Measurements from ENCODE around the gene PLEKHH1. TPM values are rescaled to one million over a fixed set of nuclear protein-coding genes. Genes with fewer than 3 reads are reported as not detected.

Gene PLEKHH1
- total and polyA plus RNA-seq, 2 experiments from 2014 or later = 14.7 to 33.9 TPM

DNA sequence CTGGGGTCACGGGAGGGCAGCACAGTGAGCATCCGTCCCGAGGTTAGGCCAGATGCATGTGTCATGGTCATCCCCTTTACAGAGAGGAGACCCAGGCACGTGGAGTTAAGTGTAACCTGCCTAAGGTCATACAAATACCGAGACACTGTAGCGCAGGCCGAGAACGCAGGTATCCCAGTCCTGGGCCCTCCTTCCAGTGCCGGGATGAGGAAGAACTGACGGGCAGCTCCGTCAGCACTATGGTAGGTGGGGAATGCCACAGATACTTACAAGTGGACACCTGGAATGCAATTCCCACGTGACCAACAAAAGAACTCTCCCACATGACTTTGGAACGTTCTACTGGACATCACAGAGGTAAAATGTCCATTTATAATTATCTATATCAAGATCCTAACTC, 35.9 kb upstream of the PLEKHH1 start (continued):
- TF ChIP-seq, protein P1, sequence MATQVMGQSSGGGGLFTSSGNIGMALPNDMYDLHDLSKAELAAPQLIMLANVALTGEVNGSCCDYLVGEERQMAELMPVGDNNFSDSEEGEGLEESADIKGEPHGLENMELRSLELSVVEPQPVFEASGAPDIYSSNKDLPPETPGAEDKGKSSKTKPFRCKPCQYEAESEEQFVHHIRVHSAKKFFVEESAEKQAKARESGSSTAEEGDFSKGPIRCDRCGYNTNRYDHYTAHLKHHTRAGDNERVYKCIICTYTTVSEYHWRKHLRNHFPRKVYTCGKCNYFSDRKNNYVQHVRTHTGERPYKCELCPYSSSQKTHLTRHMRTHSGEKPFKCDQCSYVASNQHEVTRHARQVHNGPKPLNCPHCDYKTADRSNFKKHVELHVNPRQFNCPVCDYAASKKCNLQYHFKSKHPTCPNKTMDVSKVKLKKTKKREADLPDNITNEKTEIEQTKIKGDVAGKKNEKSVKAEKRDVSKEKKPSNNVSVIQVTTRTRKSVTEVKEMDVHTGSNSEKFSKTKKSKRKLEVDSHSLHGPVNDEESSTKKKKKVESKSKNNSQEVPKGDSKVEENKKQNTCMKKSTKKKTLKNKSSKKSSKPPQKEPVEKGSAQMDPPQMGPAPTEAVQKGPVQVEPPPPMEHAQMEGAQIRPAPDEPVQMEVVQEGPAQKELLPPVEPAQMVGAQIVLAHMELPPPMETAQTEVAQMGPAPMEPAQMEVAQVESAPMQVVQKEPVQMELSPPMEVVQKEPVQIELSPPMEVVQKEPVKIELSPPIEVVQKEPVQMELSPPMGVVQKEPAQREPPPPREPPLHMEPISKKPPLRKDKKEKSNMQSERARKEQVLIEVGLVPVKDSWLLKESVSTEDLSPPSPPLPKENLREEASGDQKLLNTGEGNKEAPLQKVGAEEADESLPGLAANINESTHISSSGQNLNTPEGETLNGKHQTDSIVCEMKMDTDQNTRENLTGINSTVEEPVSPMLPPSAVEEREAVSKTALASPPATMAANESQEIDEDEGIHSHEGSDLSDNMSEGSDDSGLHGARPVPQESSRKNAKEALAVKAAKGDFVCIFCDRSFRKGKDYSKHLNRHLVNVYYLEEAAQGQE (IDR thresholded peaks at IDR 0.05; ENCODE audit: unreplicated experiment) = no peak
- TF ChIP-seq POLR2AphosphoS5 (IDR thresholded peaks at IDR 0.05; ENCODE audit: low read depth) (no peak), ZNF331 (CRISPR knock-in tag; IDR thresholded peaks at IDR 0.05; ENCODE audit: low read depth) (no peak), NANOG (IDR thresholded peaks at IDR 0.05; ENCODE audit: borderline replicate concordance) (no peak)

DNA sequence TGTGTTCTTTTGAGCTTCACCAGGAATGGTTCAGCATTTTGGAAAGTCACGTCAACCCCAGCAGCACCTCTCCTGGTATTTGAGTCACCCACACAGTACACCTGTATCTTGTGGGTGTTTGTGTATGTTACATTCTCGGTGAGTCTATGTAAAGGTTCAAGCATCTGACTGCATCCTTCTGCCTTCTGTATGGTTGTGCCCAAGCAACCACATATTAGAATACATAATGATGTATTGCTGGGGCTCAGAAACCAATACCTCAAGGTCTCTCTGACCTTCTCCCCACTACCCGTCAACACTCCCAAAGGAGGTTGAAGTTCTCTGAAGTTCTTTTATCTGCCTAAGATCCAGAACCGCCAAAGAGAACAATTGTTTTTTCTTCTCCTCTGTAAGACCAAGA, 35.4 kb upstream of the PLEKHH1 start:
- ATAC-seq = no peak
- Histone ChIP-seq H3K4me3 (no peak overlapping the region), H4K20me1 (replicated peaks; ENCODE audit: insufficient read depth) (no peaks in the 10 kb centered on the region), H3K27me3 (ENCODE audit: insufficient read depth) (no peaks in the 10 kb centered on the region), H3K4me2 (no peak overlapping the region), H2AFZ (no peak overlapping the region), H3K79me2 (replicated peaks; ENCODE audit: insufficient read depth) (no peaks in the 10 kb centered on the region), H3K4me1 (ENCODE audit: insufficient read depth) (no peaks in the 10 kb centered on the region), H3K27ac (ENCODE audit: low read depth) (no peak overlapping the region), H3K9me2 (ENCODE audit: insufficient read depth) (no peaks in the 10 kb centered on the region), H3F3A (replicated peaks; ENCODE audit: low read depth) (no peaks in the 10 kb centered on the region), H3K36me3 (ENCODE audit: insufficient read depth) (no peaks in the 10 kb centered on the region; the same call in 1 of the 2 replicates)
- Mint-ChIP-seq H3K9me3 (peaks cover 21% of the 10 kb centered on the region), H3K27ac (no peak overlapping the region), H3K27me3 (ENCODE audit: insufficient read depth, low read depth, poor library complexity) (peaks cover 2% of the 10 kb centered on the region), H3K4me3 (no peak overlapping the region), H3K4me1 (no peaks in the 10 kb centered on the region), H3K36me3 (ENCODE audit: low read depth) (peaks cover 14% of the 10 kb centered on the region)
- no peak for DNase-seq (ENCODE audit: low spot score)
- no peak for TF ChIP-seq STAT1 (IDR thresholded peaks at IDR 0.05; ENCODE audit: unreplicated experiment)

DNA sequence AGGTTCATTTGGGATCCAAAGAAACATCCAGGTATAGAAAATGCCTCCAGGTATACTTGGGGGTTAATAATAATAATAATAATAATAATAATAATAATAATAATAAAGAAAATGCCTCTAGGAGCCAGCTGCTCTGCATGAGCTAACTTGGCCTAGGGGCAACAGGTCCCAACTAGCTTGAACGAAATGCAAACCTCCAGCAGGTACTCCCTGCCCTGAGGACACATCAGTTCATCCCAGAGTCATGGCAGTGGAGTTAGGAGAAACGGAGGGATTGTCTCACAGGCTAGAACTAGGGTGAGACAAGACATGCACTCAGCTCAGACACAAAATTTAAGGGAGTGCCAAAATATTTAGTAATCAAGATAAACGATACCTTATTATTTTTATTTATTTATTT, 32.1 kb upstream of the PLEKHH1 start:
- peaks cover 2% of the 10 kb centered on the region for H3K27me3 Mint-ChIP-seq (ENCODE audit: insufficient read depth, low read depth, poor library complexity)

DNA sequence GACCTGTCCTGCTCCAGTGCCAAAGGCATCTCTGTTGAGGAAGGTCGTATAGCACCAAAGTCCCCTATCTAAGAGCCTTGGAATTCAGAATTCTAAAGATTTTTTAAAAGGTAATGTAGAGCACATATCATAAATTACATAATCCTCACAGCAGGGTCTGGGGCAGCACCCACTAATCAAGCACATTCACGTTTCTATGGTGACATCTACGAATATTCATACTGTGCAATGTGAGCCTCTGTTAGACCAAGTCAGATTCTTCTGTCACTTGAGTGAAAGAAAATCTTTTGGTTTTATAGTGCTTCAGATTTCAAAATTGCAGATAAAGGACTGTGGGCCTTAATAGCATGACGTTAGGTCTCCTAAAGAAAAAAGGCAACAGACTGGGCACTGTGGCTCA, 31.4 kb upstream of the PLEKHH1 start:
- no peaks in the 10 kb centered on the region for H3K4me1 ChIP-seq (ENCODE audit: insufficient read depth)
- H3K27ac Mint-ChIP-seq = no peak overlapping the region
- no peaks in the 10 kb centered on the region for H4K20me1 ChIP-seq (replicated peaks; ENCODE audit: insufficient read depth)
- ATAC-seq (no peak), DNase-seq (ENCODE audit: low spot score) (no peak)
- no peaks in the 10 kb centered on the region for H3F3A ChIP-seq (replicated peaks; ENCODE audit: low read depth)
- no peak overlapping the region for H3K27ac ChIP-seq (ENCODE audit: low read depth)
- H3K27me3 ChIP-seq (ENCODE audit: insufficient read depth) = no peaks in the 10 kb centered on the region
- no peaks in the 10 kb centered on the region for H3K36me3 Mint-ChIP-seq (ENCODE audit: low read depth)
- H3K4me3 Mint-ChIP-seq = no peak overlapping the region
- no peaks in the 10 kb centered on the region for H3K4me1 Mint-ChIP-seq
- no peak overlapping the region for H3K4me3 ChIP-seq
- H3K36me3 ChIP-seq (ENCODE audit: insufficient read depth) = no peaks in the 10 kb centered on the region
- H3K4me2 ChIP-seq = no peak overlapping the region
- no peak overlapping the region for H2AFZ ChIP-seq
- no peaks in the 10 kb centered on the region for H3K9me2 ChIP-seq (ENCODE audit: insufficient read depth)
- peaks cover 2% of the 10 kb centered on the region for H3K27me3 Mint-ChIP-seq (ENCODE audit: insufficient read depth, low read depth, poor library complexity)
- no peaks in the 10 kb centered on the region; the same call in 2 of the 3 replicates for H3K9me3 Mint-ChIP-seq
- no peaks in the 10 kb centered on the region for H3K79me2 ChIP-seq (replicated peaks; ENCODE audit: insufficient read depth)
- TF ChIP-seq POLR2AphosphoS5 (IDR thresholded peaks at IDR 0.05; ENCODE audit: low read depth) (no peak), ZNF114 (CRISPR knock-in tag; IDR thresholded peaks at IDR 0.05) (no peak), CREB1 (CRISPR knock-in tag; IDR thresholded peaks at IDR 0.05; ENCODE audit: low read depth) (no peak), EZH2phosphoT487 (IDR thresholded peaks at IDR 0.05; ENCODE audit: unreplicated experiment) (no peak), EZH2 (IDR thresholded peaks at IDR 0.05; ENCODE audit: low read depth, unreplicated experiment) (no peak)
- TF ChIP-seq, protein P1 (IDR thresholded peaks at IDR 0.05; ENCODE audit: unreplicated experiment) = no peak

More for the DNA sequence above, 32.1 kb upstream of the PLEKHH1 start:
- TF ChIP-seq STAT1 (IDR thresholded peaks at IDR 0.05; ENCODE audit: unreplicated experiment) = no peak
- H3K27ac Mint-ChIP-seq = no peak overlapping the region
- Histone ChIP-seq H4K20me1 (replicated peaks; ENCODE audit: insufficient read depth) (no peaks in the 10 kb centered on the region), H3K27me3 (ENCODE audit: insufficient read depth) (no peaks in the 10 kb centered on the region), H2AFZ (no peak overlapping the region), H3K36me3 (ENCODE audit: insufficient read depth) (no peaks in the 10 kb centered on the region), H3K79me2 (replicated peaks; ENCODE audit: insufficient read depth) (no peaks in the 10 kb centered on the region), H3K4me1 (ENCODE audit: insufficient read depth) (no peaks in the 10 kb centered on the region), H3F3A (replicated peaks; ENCODE audit: low read depth) (no peaks in the 10 kb centered on the region), H3K4me3 (no peak overlapping the region), H3K27ac (ENCODE audit: low read depth) (no peak overlapping the region), H3K9me2 (ENCODE audit: insufficient read depth) (no peaks in the 10 kb centered on the region), H3K4me2 (no peak overlapping the region)
- H3K4me1 Mint-ChIP-seq = no peaks in the 10 kb centered on the region
- H3K36me3 Mint-ChIP-seq (ENCODE audit: low read depth) = no peaks in the 10 kb centered on the region
- ATAC-seq (no peak), DNase-seq (ENCODE audit: low spot score) (no peak)
- H3K9me3 Mint-ChIP-seq = no peaks in the 10 kb centered on the region
- H3K4me3 Mint-ChIP-seq = no peak overlapping the region

Data from GM23338 (cell line).